Muscle layer of duodenum (tissue), 2 donors: ENCODE data around the gene POM121.
"Not testable (repeated sequence)": the region's sequence is repeated elsewhere in the genome, so short reads cannot be mapped to it uniquely, and the experiment has no call there.

ENCODE experiments used
- H3K27ac ChIP-seq: one replicate; pipeline ENCODE4 v1.7.0; 2013; ENCODE audit warnings: mild to moderate bottlenecking, low read length
- H3K27me3 ChIP-seq: one replicate; pipeline ENCODE4 v1.7.0; 2013; ENCODE audit warnings: low read depth, mild to moderate bottlenecking, control low read depth, low read length
- H3K36me3 ChIP-seq, 2 donors: one replicate each; pipeline ENCODE4 v1.7.0; 2013; ENCODE audit warnings: low read length in 2 of 2, control low read depth in 1 of 2, mild to moderate bottlenecking in 1 of 2; ENCODE audit not compliant: insufficient read depth in 2 of 2, control insufficient read depth in 1 of 2
- H3K4me1 ChIP-seq, 2 donors: one replicate each; pipeline ENCODE4 v1.7.0; 2013; ENCODE audit warnings: low read length in 2 of 2, mild to moderate bottlenecking in 2 of 2, control low read depth in 1 of 2, moderate library complexity in 1 of 2; ENCODE audit not compliant: insufficient read depth in 2 of 2, control insufficient read depth in 1 of 2
- H3K4me3 ChIP-seq, 2 donors: one replicate each; pipeline ENCODE4 v1.7.0; 2013; ENCODE audit warnings: low read length in 2 of 2, low read depth in 1 of 2, mild to moderate bottlenecking in 1 of 2
- H3K9me3 ChIP-seq, 2 donors: one replicate each; pipeline ENCODE4 v1.7.0; 2013; ENCODE audit warnings: low read length in 2 of 2, control low read depth in 1 of 2, mild to moderate bottlenecking in 1 of 2; ENCODE audit not compliant: control insufficient read depth in 1 of 2
- donor health status: healthy.

Gene POM121

GRCh38 chr7:72924733-72925545, at the start of gene POM121:
POM121 (plus strand) TSS chr7:72925095; CDS start chr7:72925122, 27 bp downstream.
- H3K9me3 ChIP-seq, result no peaks in the 10 kb centered on the region
- H3K27ac ChIP-seq, result peak within 1 kb of the TSS; percentile 97
- H3K4me1 ChIP-seq, result peaks cover 7 to 20% of the 10 kb centered on the region in 2 donors
- peaks cover 12 to 33% of the 10 kb centered on the region in 2 donors for H3K36me3 ChIP-seq
- no peaks in the 10 kb centered on the region for H3K27me3 ChIP-seq
- H3K4me3 ChIP-seq, result peak within 1 kb of the TSS; percentile 94 to 97

- not testable (repeated sequence) for H3K4me1 ChIP-seq, H3K27me3 ChIP-seq, H3K36me3 ChIP-seq, H3K9me3 ChIP-seq
- peak overlapping the region; percentile 39 to 79 for H3K4me3 ChIP-seq
- H3K27ac ChIP-seq, result peak overlapping the region; percentile 39
Observed at GRCh38 chr7:72879079-72879736, 45.7 kb upstream of the POM121 start.

DNA sequence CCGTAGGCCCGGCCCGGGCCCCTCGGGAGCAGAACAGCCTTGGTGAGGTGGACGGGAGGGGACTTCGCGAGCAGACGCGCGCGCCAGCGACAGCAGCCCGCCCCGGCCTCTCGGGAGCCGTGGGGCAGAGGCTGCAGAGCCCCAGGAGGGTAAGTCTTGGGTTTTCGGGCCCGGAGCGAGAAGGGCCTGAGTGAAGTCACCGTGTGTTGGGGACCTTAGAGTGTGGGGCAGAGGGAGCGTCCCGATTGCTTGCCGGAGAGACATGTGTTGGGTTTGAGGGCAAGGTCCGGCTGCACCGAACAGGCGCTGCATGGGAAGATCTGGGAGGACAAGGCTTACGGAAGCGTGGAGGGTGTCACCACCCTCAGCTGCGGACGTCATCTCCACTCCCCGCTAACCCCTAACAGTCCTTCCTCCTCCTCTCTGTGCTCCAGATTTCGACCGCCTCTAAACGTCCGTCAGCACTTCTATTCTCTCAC, 45.1 kb upstream of the POM121 start:
- Histone ChIP-seq H3K27ac (peak overlapping the region; percentile 69), H3K4me3 (peak overlapping the region; percentile 59 to 79)
- not testable (repeated sequence) for H3K27me3 ChIP-seq, H3K36me3 ChIP-seq, H3K4me1 ChIP-seq, H3K9me3 ChIP-seq

- not testable (repeated sequence) for H3K27ac ChIP-seq, H3K4me3 ChIP-seq, H3K4me1 ChIP-seq, H3K9me3 ChIP-seq, H3K27me3 ChIP-seq
- peaks cover 7 to 19% of the 10 kb centered on the region in 2 donors for H3K36me3 ChIP-seq
Observed at GRCh38 chr7:72891750-72892149, 33.1 kb upstream of the POM121 start.

DNA sequence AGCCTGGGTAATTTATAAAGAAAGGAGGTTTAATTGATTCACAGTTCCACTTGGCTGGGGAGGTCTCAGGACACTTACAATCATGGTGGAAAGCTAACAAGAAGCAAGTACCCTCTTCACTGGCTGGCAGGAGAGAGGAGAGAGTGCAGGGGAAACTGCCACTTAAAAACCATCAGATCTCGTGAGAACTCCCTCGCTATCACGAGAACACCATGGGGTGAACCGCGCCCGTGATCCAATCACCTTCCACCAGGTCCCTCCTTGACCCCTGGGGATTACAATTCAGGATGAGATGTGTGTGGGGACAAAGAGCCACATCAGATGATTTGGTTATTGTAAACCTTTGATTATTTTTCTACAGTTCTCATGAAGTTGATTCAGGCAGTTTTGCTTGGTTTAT, 20.2 kb upstream of the POM121 start:
- not testable (repeated sequence) for H3K4me1 ChIP-seq, H3K4me3 ChIP-seq, H3K27ac ChIP-seq, H3K27me3 ChIP-seq, H3K9me3 ChIP-seq
- peaks cover 0 to 18% of the 10 kb centered on the region in 2 donors for H3K36me3 ChIP-seq

GRCh38 chr7:72908422-72908821, 16.5 kb upstream of the POM121 start:
- H3K27ac ChIP-seq, H3K27me3 ChIP-seq, H3K9me3 ChIP-seq, H3K4me1 ChIP-seq, H3K4me3 ChIP-seq, H3K36me3 ChIP-seq: not testable (repeated sequence)

GRCh38 chr7:72911395-72911794, 13.5 kb upstream of the POM121 start:
- H3K4me1 ChIP-seq, H3K27ac ChIP-seq, H3K9me3 ChIP-seq, H3K27me3 ChIP-seq, H3K4me3 ChIP-seq: not testable (repeated sequence)
- peaks cover 12 to 13% of the 10 kb centered on the region in 2 donors for H3K36me3 ChIP-seq

GRCh38 chr7:72913750-72914149, 11.1 kb upstream of the POM121 start:
- H3K36me3 ChIP-seq, result peaks cover 12 to 13% of the 10 kb centered on the region in 2 donors
- not testable (repeated sequence) for H3K27ac ChIP-seq, H3K27me3 ChIP-seq, H3K9me3 ChIP-seq, H3K4me1 ChIP-seq, H3K4me3 ChIP-seq

GRCh38 chr7:72914756-72915525, 10.0 kb upstream of the POM121 start:
- not testable (repeated sequence) for H3K27me3 ChIP-seq, H3K9me3 ChIP-seq, H3K4me3 ChIP-seq, H3K27ac ChIP-seq, H3K4me1 ChIP-seq
- peaks cover 12 to 13% of the 10 kb centered on the region in 2 donors for H3K36me3 ChIP-seq

GRCh38 chr7:72919256-72919775, 5.6 kb upstream of the POM121 start:
- Histone ChIP-seq H3K4me3 (no peak overlapping the region), H3K27ac (no peak overlapping the region), H3K9me3 (no peaks in the 10 kb centered on the region), H3K27me3 (no peaks in the 10 kb centered on the region), H3K4me1 (peaks cover 0 to 9% of the 10 kb centered on the region in 2 donors), H3K36me3 (no peaks in the 10 kb centered on the region)

- Histone ChIP-seq H3K27ac (peak overlapping the region; percentile 97), H3K27me3 (no peaks in the 10 kb centered on the region), H3K36me3 (peaks cover 12 to 27% of the 10 kb centered on the region in 2 donors), H3K4me3 (peak overlapping the region; percentile 94 to 97), H3K4me1 (peaks cover 7 to 20% of the 10 kb centered on the region in 2 donors), H3K9me3 (no peaks in the 10 kb centered on the region)
Observed at GRCh38 chr7:72924386-72924732, 536 bp upstream of the POM121 start.
